Activated naive CD4-positive, alpha-beta T cell treated with Interleukin-2 at 50 U/mL for 16 hours (primary cell): ENCODE data around the gene WIPF1.
A peak's percentile ranks its signal among the peaks of the same experiment; 100 is the strongest.

Experiments
- DNase-seq: peaks from one replicate; pipeline ENCODE4 v3.0.0-alpha.2; 2020

The WIPF1 gene

DNA sequence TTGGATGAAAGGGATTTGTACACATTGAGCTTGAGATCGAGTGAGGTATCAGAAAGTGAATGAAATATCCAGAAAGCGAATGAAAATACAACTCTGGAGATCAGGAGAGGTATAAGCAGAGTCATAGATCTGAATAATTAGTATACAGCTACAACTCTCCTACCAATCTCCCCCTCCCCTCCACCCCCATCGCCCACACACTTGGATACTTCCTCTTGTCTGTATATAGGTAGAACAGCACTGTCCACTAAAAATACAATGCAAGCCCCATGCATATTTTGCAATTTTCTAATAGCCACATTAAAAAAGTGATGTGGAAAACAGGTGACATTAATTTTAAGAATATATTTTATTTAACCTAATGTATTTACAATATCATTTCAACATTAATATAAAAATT is 23.7 kb upstream of the WIPF1 start:
- no peak for DNase-seq

- no peak for DNase-seq
Observed at GRCh38 chr2:174618179-174618578, 20.6 kb upstream of the WIPF1 start.

- DNase-seq: no peak
Observed at GRCh38 chr2:174617718-174618117, 20.1 kb upstream of the WIPF1 start.

- no peak for DNase-seq
Observed at GRCh38 chr2:174617120-174617519, 19.5 kb upstream of the WIPF1 start.

DNA sequence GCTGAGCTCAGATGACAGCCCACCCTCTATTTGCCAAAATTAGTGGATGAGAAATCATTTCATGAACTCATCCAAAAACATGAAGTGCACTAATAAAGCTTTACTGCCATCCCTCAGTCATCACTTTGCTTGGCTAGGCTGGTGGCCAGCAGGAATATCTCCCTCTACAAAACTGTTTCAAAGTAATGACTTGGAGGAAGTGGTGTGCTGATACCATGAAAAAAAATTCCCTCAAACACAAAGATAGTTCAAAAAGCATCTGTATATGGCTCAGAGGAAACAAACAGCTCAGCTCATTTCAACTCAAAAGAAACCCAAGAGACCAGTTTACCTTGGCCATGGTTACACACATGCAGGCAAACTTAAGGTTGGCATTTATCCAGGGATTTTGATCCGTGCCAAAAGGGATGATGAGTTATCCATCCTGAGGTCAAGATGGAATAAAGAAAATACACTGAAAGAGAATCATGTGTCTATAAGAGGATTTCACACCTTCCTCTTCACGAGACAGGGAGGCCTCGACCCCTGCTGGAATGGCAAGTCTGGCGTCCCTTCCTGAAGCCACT is 18.4 kb upstream of the WIPF1 start:
- no peak for DNase-seq

- no peak for DNase-seq
Observed at GRCh38 chr2:174614261-174614660, 16.7 kb upstream of the WIPF1 start.

DNA sequence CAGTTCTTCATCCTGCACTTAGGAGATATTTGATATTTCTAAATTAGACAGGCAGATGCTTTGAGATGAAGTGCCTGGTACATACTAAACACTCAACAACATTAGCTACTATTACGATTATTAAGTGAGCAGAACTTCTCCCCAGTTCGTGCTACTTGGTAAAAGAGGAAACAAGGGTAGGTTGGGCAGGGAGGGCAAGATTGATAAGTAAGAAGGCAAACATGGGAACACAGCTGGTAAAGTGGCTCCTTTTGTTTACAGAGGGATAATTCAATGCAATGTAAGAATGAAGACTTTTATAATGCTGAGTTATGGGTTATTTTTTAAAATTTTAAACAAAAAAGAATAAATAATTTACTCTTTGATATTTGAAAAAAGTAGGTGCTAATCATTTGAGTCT is 15.9 kb upstream of the WIPF1 start:
- no peak for DNase-seq

DNA sequence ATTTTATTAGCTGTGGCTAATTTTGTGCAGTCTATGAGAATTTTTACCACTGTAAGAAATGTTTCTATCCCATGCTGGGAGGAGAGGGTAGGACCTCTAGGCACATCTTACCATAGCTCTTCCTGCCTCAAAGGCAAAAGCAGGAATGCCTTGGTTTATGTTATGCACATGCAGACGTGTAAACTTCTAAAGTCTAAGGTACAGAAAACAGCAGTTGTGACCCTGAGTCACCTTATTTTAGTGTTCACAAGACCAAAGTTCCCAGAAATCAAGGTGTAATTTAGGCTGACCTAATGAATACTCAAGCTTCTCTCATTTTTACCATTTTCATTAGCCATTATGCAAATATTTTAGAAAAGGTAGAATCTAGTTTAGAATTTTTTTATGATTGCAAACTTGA is 15.4 kb upstream of the WIPF1 start:
- DNase-seq: no peak

GRCh38 chr2:174611854-174612253 is 14.2 kb upstream of the WIPF1 start:
- DNase-seq: no peak

- DNase-seq: no peak
Observed at GRCh38 chr2:174611006-174611405, 13.4 kb upstream of the WIPF1 start.

GRCh38 chr2:174610243-174610995 is 12.8 kb upstream of the WIPF1 start:
- DNase-seq: no peak

GRCh38 chr2:174609261-174609660 is 11.7 kb upstream of the WIPF1 start:
- no peak for DNase-seq

GRCh38 chr2:174608866-174609214 is 11.2 kb upstream of the WIPF1 start:
- no peak for DNase-seq

DNA sequence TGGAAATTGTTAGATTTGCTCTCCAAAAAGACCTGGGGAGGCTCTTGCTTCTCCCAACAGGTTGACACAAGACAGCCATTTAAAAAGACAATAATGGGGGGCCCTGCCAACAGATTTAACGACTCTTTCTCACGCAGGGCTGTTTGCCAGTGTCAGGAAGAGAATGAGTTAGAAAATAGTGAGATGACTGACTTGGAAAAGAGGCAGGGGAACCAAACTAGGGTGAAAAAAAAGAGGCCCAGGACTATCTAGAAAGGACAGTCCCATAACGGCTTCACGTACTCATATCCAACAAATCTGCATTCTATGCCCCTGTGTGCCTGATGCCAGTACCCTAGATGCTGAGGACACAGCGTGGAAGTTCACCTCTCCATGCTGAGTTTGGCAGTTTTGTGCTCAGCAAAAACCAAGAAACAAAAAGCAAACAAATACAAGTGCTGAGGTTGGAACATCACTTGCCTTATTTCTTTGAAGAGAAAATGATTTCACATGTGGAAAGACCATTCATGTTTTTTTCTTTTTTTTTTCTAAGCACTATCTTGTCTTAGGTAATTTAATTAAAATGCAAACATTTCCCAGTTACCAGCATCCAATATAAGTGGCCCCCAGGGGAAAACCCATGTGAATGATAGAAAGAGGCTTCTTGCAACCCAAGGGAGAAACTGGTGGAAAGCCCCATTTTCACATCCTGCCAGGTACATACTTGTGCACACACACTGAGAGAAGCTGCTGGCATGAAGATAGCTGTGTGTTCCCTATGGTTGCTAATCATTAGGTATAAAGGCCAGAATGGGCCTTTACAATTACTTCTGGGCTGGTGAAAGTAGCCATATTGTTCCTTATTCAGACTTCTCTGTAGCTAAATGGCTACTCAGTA is 10.6 kb upstream of the WIPF1 start:
- peak; percentile 50 for DNase-seq

GRCh38 chr2:174607584-174607983 is 10.0 kb upstream of the WIPF1 start:
- DNase-seq: no peak

- peak; percentile 50 for DNase-seq
Observed at GRCh38 chr2:174606336-174606735, 8.7 kb upstream of the WIPF1 start.

DNA sequence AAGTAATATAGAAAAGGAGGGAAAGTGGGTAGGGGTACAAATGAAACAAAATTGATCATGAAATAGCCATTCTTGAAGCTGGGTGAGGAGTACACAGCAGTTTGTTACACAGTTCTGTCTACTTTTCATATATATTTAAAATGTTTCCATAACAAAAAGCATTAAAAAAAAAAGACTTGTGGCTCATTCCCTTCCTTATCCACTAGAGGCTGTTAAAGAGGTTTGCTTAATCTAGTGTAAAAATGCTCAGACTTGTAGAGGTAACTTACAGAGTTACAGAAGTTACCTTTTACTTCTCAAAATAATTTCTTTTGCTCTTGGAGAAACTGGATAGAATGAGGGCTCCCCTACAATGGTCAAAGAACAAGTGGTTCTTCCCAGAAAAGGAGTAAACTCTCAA is 8.1 kb upstream of the WIPF1 start:
- no peak for DNase-seq

- DNase-seq: peak; percentile 54
Observed at GRCh38 chr2:174603280-174603679, 5.7 kb upstream of the WIPF1 start.

- no peak for DNase-seq
Observed at GRCh38 chr2:174602745-174603144, 5.1 kb upstream of the WIPF1 start.

- no peak for DNase-seq
Observed at GRCh38 chr2:174600349-174600748, 2.7 kb upstream of the WIPF1 start.

GRCh38 chr2:174599310-174599921 is 1.8 kb upstream of the WIPF1 start:
- no peak for DNase-seq

GRCh38 chr2:174597009-174597344 is 627 bp downstream of the WIPF1 start:
- DNase-seq: no peak

- DNase-seq: no peak
Observed at GRCh38 chr2:174595891-174596397, 1.7 kb downstream of the WIPF1 start.
